HEK293 (cell line): ENCODE data around the gene DPPA5.
"Not testable (repeated sequence)": the region's sequence is repeated elsewhere in the genome, so short reads cannot be mapped to it uniquely, and the experiment has no call there.

ENCODE experiments used
- CTCF ChIP-seq: fragments of 450-650 bp; formaldehyde crosslinking; IDR thresholded peaks from 2 replicates; pipeline ENCODE4 v1.5.1; 2016; ENCODE audit warnings: missing biosample characterization, missing genetic modification characterization
- KLF7 ChIP-seq: fragments of 450-650 bp; formaldehyde crosslinking; IDR thresholded peaks from 2 replicates; pipeline ENCODE4 v1.5.1; 2016; ENCODE audit warnings: missing biosample characterization, missing genetic modification characterization, borderline replicate concordance
- REPIN1 ChIP-seq: fragments of 450-650 bp; formaldehyde crosslinking; IDR thresholded peaks from 2 replicates; pipeline ENCODE4 v1.5.1; 2017; ENCODE audit warnings: missing biosample characterization, missing genetic modification characterization, low read depth
- ZNF174 ChIP-seq: fragments of 450-650 bp; formaldehyde crosslinking; IDR thresholded peaks from 2 replicates; pipeline ENCODE4 v1.5.0; 2017; ENCODE audit warnings: missing biosample characterization, mild to moderate bottlenecking, missing genetic modification characterization
- ZNF48 ChIP-seq: fragments of 450-650 bp; formaldehyde crosslinking; IDR thresholded peaks from 2 replicates; pipeline ENCODE4 v1.5.1; 2016; ENCODE audit warnings: missing biosample characterization, missing genetic modification characterization
- ZNF792 ChIP-seq: fragments of 450-650 bp; formaldehyde crosslinking; IDR thresholded peaks from 2 replicates; pipeline ENCODE4 v1.5.1; 2016; ENCODE audit warnings: missing biosample characterization, missing genetic modification characterization

GRCh38 chr6:73310503-73310845 is 43.6 kb downstream of the DPPA5 start:
- not testable (repeated sequence) for TF ChIP-seq ZNF174, REPIN1, ZNF48, CTCF, ZNF792, KLF7 (tag by site-specific recombination)
